Parathyroid adenoma (tissue), 2 donors: ENCODE data around the gene HAPLN3.

ENCODE experiments used
- H2AFZ ChIP-seq: fragments of 300-600 bp; sonication (generic); one replicate; pipeline ENCODE4 v1.7.0; 2017; ENCODE audit warnings: antibody characterized with exemption, mild to moderate bottlenecking
- H3K27ac ChIP-seq: fragments of 300-600 bp; sonication (generic); one replicate; pipeline ENCODE4 v1.7.0; 2017
- H3K27me3 ChIP-seq: fragments of 300-600 bp; sonication (generic); one replicate; pipeline ENCODE4 v1.7.0; 2017; ENCODE audit warnings: low read length; ENCODE audit not compliant: control insufficient read depth, insufficient read depth
- H3K36me3 ChIP-seq: fragments of 300-600 bp; sonication (generic); one replicate; pipeline ENCODE4 v1.7.0; 2017; ENCODE audit warnings: low read length; ENCODE audit not compliant: control insufficient read depth, insufficient read depth
- H3K4me1 ChIP-seq: fragments of 300-600 bp; sonication (generic); one replicate; pipeline ENCODE4 v1.7.0; 2017; ENCODE audit warnings: control low read depth
- H3K4me2 ChIP-seq: fragments of 300-600 bp; sonication (generic); one replicate; pipeline ENCODE4 v1.7.0; 2017; ENCODE audit warnings: low read length
- H3K4me3 ChIP-seq: fragments of 300-600 bp; sonication (generic); one replicate; pipeline ENCODE4 v1.7.0; 2017; ENCODE audit warnings: low read depth, low read length
- H3K79me2 ChIP-seq: fragments of 300-600 bp; sonication (generic); one replicate; pipeline ENCODE4 v1.7.0; 2017; ENCODE audit warnings: control low read depth
- H3K9ac ChIP-seq: fragments of 300-600 bp; sonication (generic); one replicate; pipeline ENCODE4 v1.7.0; 2017; ENCODE audit warnings: mild to moderate bottlenecking
- H3K9me3 ChIP-seq: fragments of 300-600 bp; sonication (generic); one replicate; pipeline ENCODE4 v1.7.0; 2017; ENCODE audit warnings: low read length; ENCODE audit not compliant: control insufficient read depth
- TF ChIP-seq, protein P1 (sequence below): fragments of 300-600 bp; sonication (generic); IDR thresholded peaks from one replicate; pipeline ENCODE4 v1.7.0; 2017; ENCODE audit warnings: antibody characterized with exemption, mild to moderate bottlenecking
- donor health status: primary hyperparathyroidism.

Gene HAPLN3

DNA sequence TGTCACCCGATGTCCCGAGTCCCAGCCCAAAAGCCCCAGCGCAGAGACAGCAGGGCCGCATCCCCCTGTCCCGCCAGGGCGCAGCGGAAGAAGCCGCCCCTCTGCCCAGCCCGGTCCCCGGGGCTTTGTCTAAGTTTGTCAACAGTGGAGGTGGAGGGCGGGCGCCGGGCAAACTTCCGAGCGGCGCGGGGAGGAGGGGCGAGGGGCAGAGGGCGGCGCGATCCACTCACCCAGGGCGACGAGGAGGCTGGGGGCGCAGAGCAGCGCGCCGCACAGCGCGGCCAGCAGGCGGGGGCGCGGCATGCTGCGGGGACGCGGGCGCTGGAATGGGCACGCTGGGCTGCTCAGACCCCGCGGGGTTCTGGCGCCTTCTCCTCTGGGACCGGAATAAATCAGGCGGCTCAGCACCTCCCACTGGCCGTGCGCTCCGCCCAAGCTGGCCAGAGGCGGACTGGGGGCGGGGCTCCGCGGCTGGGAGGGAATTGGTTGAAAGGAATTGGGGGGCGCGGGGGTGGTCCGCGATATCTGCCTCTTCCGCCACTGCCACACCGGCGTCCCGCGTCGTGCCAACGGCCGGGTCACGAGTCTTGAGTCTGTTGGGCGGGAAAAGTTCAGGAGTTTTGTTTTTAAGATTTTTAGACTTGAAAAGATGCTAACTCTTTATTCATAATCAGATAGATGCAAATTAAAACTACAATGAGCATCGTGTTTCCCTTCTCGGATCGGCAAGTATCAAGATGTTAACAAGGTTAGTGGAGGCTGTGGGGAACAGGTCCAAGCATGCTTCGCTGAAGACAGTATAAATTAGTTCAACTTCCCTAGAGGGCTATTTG is 17.9 kb upstream of the HAPLN3 start, which contains the start of gene MFGE8:
Gene MFGE8, minus strand, starts transcription at position 363 of the 833 bp plus-strand sequence. Its CDS starts 60 bp downstream, at position 303.
- Histone ChIP-seq H3K27me3 (no peaks in the 10 kb centered on the region), H3K4me3 (peak within 1 kb of the TSS; percentile 45), H3K9me3 (no peaks in the 10 kb centered on the region), H3K4me2 (peak within 1 kb of the TSS; percentile 81), H3K4me1 (no peaks in the 10 kb centered on the region), H3K36me3 (no peaks in the 10 kb centered on the region), H2AFZ (peak within 1 kb of the TSS; percentile 78), H3K9ac (no peak within 1 kb of the TSS), H3K79me2 (no peaks in the 10 kb centered on the region), H3K27ac (no peak within 1 kb of the TSS)
- TF ChIP-seq, protein P1, sequence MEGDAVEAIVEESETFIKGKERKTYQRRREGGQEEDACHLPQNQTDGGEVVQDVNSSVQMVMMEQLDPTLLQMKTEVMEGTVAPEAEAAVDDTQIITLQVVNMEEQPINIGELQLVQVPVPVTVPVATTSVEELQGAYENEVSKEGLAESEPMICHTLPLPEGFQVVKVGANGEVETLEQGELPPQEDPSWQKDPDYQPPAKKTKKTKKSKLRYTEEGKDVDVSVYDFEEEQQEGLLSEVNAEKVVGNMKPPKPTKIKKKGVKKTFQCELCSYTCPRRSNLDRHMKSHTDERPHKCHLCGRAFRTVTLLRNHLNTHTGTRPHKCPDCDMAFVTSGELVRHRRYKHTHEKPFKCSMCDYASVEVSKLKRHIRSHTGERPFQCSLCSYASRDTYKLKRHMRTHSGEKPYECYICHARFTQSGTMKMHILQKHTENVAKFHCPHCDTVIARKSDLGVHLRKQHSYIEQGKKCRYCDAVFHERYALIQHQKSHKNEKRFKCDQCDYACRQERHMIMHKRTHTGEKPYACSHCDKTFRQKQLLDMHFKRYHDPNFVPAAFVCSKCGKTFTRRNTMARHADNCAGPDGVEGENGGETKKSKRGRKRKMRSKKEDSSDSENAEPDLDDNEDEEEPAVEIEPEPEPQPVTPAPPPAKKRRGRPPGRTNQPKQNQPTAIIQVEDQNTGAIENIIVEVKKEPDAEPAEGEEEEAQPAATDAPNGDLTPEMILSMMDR: no peak

DNA sequence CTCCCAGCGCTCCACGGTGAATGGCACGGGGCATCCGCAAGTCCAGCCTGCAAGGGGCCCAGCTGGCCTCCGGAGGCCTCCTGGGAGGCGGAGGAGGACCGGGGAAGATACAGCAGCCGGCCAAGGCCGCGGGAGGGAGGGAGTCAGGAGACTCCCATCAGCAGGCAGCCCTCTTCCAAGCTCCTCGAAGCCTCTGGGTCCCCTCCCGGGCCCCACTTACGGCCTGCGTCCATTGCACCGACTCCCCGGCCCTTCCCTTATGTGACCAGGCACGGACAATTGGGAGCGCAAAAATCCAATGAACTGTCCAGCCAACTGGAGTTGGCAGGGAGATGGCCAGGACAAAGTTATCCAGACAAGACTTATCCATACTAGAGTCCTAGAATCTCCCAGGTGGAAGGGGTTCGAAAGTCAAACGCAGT is 17.2 kb upstream of the HAPLN3 start:
- no peaks in the 10 kb centered on the region for H3K36me3 ChIP-seq
- H3K9ac ChIP-seq: no peak overlapping the region
- H3K79me2 ChIP-seq: no peaks in the 10 kb centered on the region
- H2AFZ ChIP-seq: peak overlapping the region; percentile 78
- no peaks in the 10 kb centered on the region for H3K4me1 ChIP-seq
- TF ChIP-seq, protein P1: no peak
- H3K9me3 ChIP-seq: no peaks in the 10 kb centered on the region
- H3K4me2 ChIP-seq: peak overlapping the region; percentile 81
- H3K27me3 ChIP-seq: no peaks in the 10 kb centered on the region
- H3K27ac ChIP-seq: no peak overlapping the region
- H3K4me3 ChIP-seq: peak overlapping the region; percentile 45

DNA sequence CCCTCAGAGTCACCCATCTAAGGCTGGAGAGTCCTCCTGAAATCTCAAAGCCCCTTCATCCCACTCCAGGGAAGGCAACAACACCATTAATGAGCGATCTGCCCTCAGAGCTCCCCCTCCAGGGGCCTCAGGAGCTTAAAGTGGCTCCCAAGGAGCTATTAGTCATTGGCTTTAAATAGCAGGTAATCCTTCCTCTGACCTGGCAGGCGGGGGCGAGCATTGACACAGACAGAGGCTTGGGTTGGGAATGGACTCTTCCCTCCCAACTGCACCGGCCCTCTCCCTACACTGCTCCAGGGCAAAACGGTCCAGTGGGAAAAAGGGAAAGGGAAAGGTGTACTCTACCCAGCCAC is 16.4 kb upstream of the HAPLN3 start:
- H2AFZ ChIP-seq: no peak overlapping the region
- no peak overlapping the region for H3K4me3 ChIP-seq
- TF ChIP-seq, protein P1: no peak
- no peaks in the 10 kb centered on the region for H3K36me3 ChIP-seq
- no peak overlapping the region for H3K27ac ChIP-seq
- H3K9ac ChIP-seq: no peak overlapping the region
- H3K79me2 ChIP-seq: no peaks in the 10 kb centered on the region
- H3K27me3 ChIP-seq: no peaks in the 10 kb centered on the region
- no peaks in the 10 kb centered on the region for H3K9me3 ChIP-seq
- no peak overlapping the region for H3K4me2 ChIP-seq
- no peaks in the 10 kb centered on the region for H3K4me1 ChIP-seq

DNA sequence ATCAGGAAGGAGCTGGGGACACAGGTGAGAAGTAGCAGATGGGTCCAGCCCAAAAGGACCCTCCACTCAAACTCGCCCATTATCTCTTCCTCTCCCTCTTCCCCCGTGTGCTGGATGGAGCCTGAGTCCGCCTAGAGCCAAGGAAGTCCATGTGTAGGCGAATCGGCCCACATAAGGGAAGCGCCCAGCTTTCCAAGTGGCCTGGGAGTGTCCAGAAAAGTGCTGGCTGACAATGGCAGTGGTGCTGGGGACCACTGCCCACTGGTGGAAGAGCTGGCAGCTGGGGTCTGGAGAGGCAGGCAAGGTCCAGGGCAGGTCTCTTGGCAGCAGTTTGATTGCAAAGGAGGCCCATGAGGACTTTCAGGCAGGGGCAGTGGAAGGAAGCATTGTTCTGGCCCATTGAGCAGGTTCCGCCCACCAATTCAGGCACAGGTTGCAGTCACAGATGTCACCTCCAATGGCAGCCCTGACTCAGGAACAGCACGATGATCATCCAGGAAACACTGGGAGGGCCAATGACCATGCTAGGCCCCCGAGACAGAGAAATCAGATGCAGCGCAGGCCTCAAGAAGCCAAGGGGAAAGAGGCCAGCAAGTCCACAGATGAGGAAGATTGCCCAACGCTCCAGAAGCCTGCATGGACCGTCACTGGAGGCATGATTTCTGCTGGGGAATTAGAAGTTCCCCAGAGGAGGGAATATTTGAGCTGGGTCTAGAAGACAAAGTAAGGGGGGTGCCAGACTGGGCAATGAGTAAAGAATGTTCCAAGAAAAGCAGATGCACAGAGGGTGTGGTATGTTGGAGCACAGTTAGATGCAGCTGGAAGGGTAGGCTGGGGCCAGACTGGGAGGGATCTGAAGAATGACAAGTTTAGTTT is 14.8 kb upstream of the HAPLN3 start:
- Histone ChIP-seq H3K9me3 (no peaks in the 10 kb centered on the region), H3K9ac (no peak overlapping the region), H3K4me1 (no peaks in the 10 kb centered on the region), H3K79me2 (no peaks in the 10 kb centered on the region), H3K4me2 (no peak overlapping the region), H2AFZ (no peak overlapping the region), H3K27me3 (no peaks in the 10 kb centered on the region), H3K36me3 (no peaks in the 10 kb centered on the region), H3K4me3 (no peak overlapping the region), H3K27ac (no peak overlapping the region)
- TF ChIP-seq, protein P1: no peak
